Endothelial cell (in vitro differentiated cells): ENCODE results near the gene NAGLU. TPM values are rescaled to one million over a fixed set of nuclear protein-coding genes. Genes with fewer than 3 reads are reported as not detected.

ENCODE experiments used
- DNase-seq: peaks from one replicate; pipeline ENCODE4 v3.0.0; 2021; ENCODE audit warnings: low spot score
- H3K27ac Mint-ChIP-seq: one replicate; pipeline ENCODE4 v1.8.0; 2021; ENCODE audit warnings: mixed read lengths, inconsistent platforms; ENCODE audit not compliant: unreplicated experiment
- H3K27me3 Mint-ChIP-seq: one replicate; pipeline ENCODE4 v1.8.0; 2021; ENCODE audit warnings: mild to moderate bottlenecking, moderate library complexity, mixed read lengths, inconsistent platforms; ENCODE audit not compliant: unreplicated experiment
- H3K36me3 Mint-ChIP-seq: one replicate; pipeline ENCODE4 v1.8.0; 2021; ENCODE audit warnings: mild to moderate bottlenecking, low read depth, mixed read lengths, inconsistent platforms; ENCODE audit not compliant: unreplicated experiment
- H3K4me1 Mint-ChIP-seq: one replicate; pipeline ENCODE4 v1.8.0; 2021; ENCODE audit warnings: mild to moderate bottlenecking, mixed read lengths, inconsistent platforms; ENCODE audit not compliant: unreplicated experiment
- H3K4me3 Mint-ChIP-seq: one replicate; pipeline ENCODE4 v1.8.0; 2021; ENCODE audit warnings: mild to moderate bottlenecking, mixed read lengths, inconsistent platforms; ENCODE audit not compliant: unreplicated experiment
- H3K9me3 Mint-ChIP-seq: one replicate; pipeline ENCODE4 v1.8.0; 2021; ENCODE audit warnings: mixed read lengths, inconsistent platforms; ENCODE audit not compliant: unreplicated experiment
- CTCF ChIP-seq: fragments of 200-600 bp; sonication (generic); IDR thresholded peaks from one replicate; pipeline ENCODE4 v1.5.0; 2021; ENCODE audit warnings: antibody characterized with exemption; ENCODE audit not compliant: unreplicated experiment
- total RNA-seq: library from RNA; stranded (reverse); fragmentation: NEBNext Ultra II Directional; extraction: Animal tissue kit (Norgen Biotek cat#: 25700); gene quantifications from one replicate; pipeline ENCODE4 v1.2.1, GENCODE V29; 2021; ENCODE audit not compliant: unreplicated experiment

Gene NAGLU
- total RNA-seq, 1 donor from 2014 or later, result 24.2 TPM

- H3K27me3 Mint-ChIP-seq, result peaks cover 4% of the 10 kb centered on the region
- H3K4me3 Mint-ChIP-seq, result no peak overlapping the region
- no peak for DNase-seq
- no peak for TF ChIP-seq CTCF
- H3K36me3 Mint-ChIP-seq, result peaks cover 66% of the 10 kb centered on the region
- H3K4me1 Mint-ChIP-seq, result peaks cover 15% of the 10 kb centered on the region
- no peaks in the 10 kb centered on the region for H3K9me3 Mint-ChIP-seq
- H3K27ac Mint-ChIP-seq, result peak overlapping the region; percentile 14
Measured at GRCh38 chr17:42509841-42510240, 26.2 kb upstream of the NAGLU start.

- no peak for DNase-seq
- Mint-ChIP-seq H3K27ac (peak overlapping the region; percentile 61), H3K27me3 (peaks cover 4% of the 10 kb centered on the region), H3K36me3 (peaks cover 62% of the 10 kb centered on the region), H3K9me3 (no peaks in the 10 kb centered on the region), H3K4me1 (peaks cover 28% of the 10 kb centered on the region), H3K4me3 (no peak overlapping the region)
- TF ChIP-seq CTCF, result no peak
Measured at GRCh38 chr17:42512246-42512645, 23.8 kb upstream of the NAGLU start.

- Mint-ChIP-seq H3K27me3 (peaks cover 6% of the 10 kb centered on the region), H3K4me1 (peaks cover 34% of the 10 kb centered on the region), H3K4me3 (no peak overlapping the region), H3K27ac (no peak overlapping the region), H3K36me3 (peaks cover 59% of the 10 kb centered on the region), H3K9me3 (no peaks in the 10 kb centered on the region)
- DNase-seq, result no peak
- TF ChIP-seq CTCF, result no peak
Measured at GRCh38 chr17:42512733-42513251, 23.2 kb upstream of the NAGLU start.

- TF ChIP-seq CTCF, result no peak
- H3K9me3 Mint-ChIP-seq, result no peaks in the 10 kb centered on the region
- H3K4me3 Mint-ChIP-seq, result no peak overlapping the region
- H3K27ac Mint-ChIP-seq, result no peak overlapping the region
- no peak for DNase-seq
- H3K4me1 Mint-ChIP-seq, result peaks cover 36% of the 10 kb centered on the region
- peaks cover 52% of the 10 kb centered on the region for H3K36me3 Mint-ChIP-seq
- H3K27me3 Mint-ChIP-seq, result peaks cover 10% of the 10 kb centered on the region
Measured at GRCh38 chr17:42513686-42514085, 22.4 kb upstream of the NAGLU start.

- Mint-ChIP-seq H3K27me3 (peaks cover 13% of the 10 kb centered on the region), H3K4me1 (peaks cover 36% of the 10 kb centered on the region), H3K27ac (no peak overlapping the region), H3K36me3 (peaks cover 47% of the 10 kb centered on the region), H3K9me3 (no peaks in the 10 kb centered on the region), H3K4me3 (no peak overlapping the region)
- no peak for TF ChIP-seq CTCF
- no peak for DNase-seq
Measured at GRCh38 chr17:42514279-42514678, 21.8 kb upstream of the NAGLU start.
